H1 (cell line): ENCODE measurements around the gene NKAIN4. TPM values are rescaled to one million over a fixed set of nuclear protein-coding genes. Genes with fewer than 3 reads are reported as not detected.

Experiments
- EGR1 ChIP-seq: IDR thresholded peaks from 2 replicates; pipeline ENCODE4 v1.6.1; 2011; ENCODE audit warnings: low read depth, low read length, borderline replicate concordance
- JUND ChIP-seq: IDR thresholded peaks from 2 replicates; pipeline ENCODE4 v1.6.1; 2011; ENCODE audit warnings: mild to moderate bottlenecking, improper control_type of control experiment, low read length
- SAP30 ChIP-seq: fragments of 300-600 bp; sonication (generic); IDR thresholded peaks from 2 replicates; pipeline ENCODE4 v1.7.1; 2012; ENCODE audit warnings: low read length, moderate library complexity, mild to moderate bottlenecking, inconsistent platforms; ENCODE audit not compliant: insufficient read depth, insufficient replicate concordance
- SP4 ChIP-seq: IDR thresholded peaks from 2 replicates; pipeline ENCODE4 v1.6.1; 2012; ENCODE audit warnings: low read length, inconsistent platforms
- TBP ChIP-seq: IDR thresholded peaks from 2 replicates; pipeline ENCODE4 v1.6.1; 2011; ENCODE audit warnings: low read depth, low read length, improper control_type of control experiment
- polyA plus RNA-seq, 7 experiments: library from polyadenylated mRNA; depleted of rRNA in 3 of 7; stranded (reverse) in 5 of 7; unstranded in 2 of 7; fragments of >200 nt in 5 of 7; fragments of 200-250 nt in 2 of 7; gene quantifications; 1 replicate in 5 of 7; 2 replicates in 1 of 7; 4 replicates in 1 of 7; pipeline versions ENCODE4 v1.2.1 to v1.2.3, GENCODE V29; 2011 to 2013; ENCODE audit warnings: missing spikeins in 2 of 7, mixed read lengths in 2 of 7
- total RNA-seq: library from RNA; stranded (reverse); fragmentation: NEBNext Ultra II Directional; extraction: Animal tissue kit (Norgen Biotek cat#: 25700); gene quantifications from 2 replicates; pipeline ENCODE4 v1.2.1, GENCODE V29; 2021
- TF ChIP-seq, protein P1 (sequence below): IDR thresholded peaks from 2 replicates; pipeline ENCODE4 v1.6.1; 2012; ENCODE audit warnings: inconsistent platforms

NKAIN4 gene
- total and polyA plus RNA-seq, 2 of the 8 experiments (the other 6 are each of a cell fraction or from before 2014, with no cell fraction given): 6.9 to 17.0 TPM

DNA sequence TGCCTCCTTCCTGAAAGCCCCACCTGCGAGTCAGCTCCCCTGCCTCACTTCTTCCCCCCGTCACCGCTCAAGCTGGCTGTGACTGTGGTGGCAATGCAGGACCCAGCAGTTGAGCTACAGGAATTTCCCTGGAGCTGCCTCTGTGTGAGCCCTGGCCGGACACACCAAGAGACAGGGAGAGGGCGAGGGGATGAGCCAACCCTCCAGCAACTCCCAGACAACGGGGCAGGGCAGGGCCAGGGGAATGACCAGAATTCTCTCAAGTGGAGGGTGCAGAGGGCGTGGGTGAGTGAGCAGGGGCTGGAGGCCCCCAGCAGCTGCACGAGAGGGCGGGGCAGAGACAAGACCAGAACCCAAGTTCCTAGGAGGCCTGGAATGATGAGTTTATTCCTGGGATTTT is 13.4 kb upstream of the NKAIN4 start (continued):
- TF ChIP-seq JUND (no peak), TBP (no peak), SP4 (no peak), SAP30 (no peak), EGR1 (no peak)
- TF ChIP-seq, protein P1, sequence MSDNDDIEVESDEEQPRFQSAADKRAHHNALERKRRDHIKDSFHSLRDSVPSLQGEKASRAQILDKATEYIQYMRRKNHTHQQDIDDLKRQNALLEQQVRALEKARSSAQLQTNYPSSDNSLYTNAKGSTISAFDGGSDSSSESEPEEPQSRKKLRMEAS: no peak
